ENCODE results near the gene ARID1B.

The ARID1B gene

GRCh38 chr6:157213426-157213825 is 436.2 kb downstream of the ARID1B start:
- no peak for DNase-seq (ENCODE audit: low spot score)

- DNase-seq (ENCODE audit: low spot score), result no peak
Observed at GRCh38 chr6:157213907-157214565, 436.9 kb downstream of the ARID1B start.

GRCh38 chr6:157215717-157216116 is 438.5 kb downstream of the ARID1B start:
- no peak for DNase-seq (ENCODE audit: low spot score)

GRCh38 chr6:157216570-157216969 is 439.4 kb downstream of the ARID1B start:
- DNase-seq (ENCODE audit: low spot score), result no peak

- DNase-seq (ENCODE audit: low spot score), result no peak
Observed at GRCh38 chr6:157217198-157217893, 440.2 kb downstream of the ARID1B start.

- no peak for DNase-seq (ENCODE audit: low spot score)
Observed at GRCh38 chr6:157217894-157218370, 440.8 kb downstream of the ARID1B start.

GRCh38 chr6:157218371-157219198 is 441.4 kb downstream of the ARID1B start:
- DNase-seq (ENCODE audit: low spot score), result no peak

- no peak for DNase-seq (ENCODE audit: low spot score)
Observed at GRCh38 chr6:157219201-157220200, 442.3 kb downstream of the ARID1B start.

GRCh38 chr6:157220485-157220884 is 443.3 kb downstream of the ARID1B start:
- no peak for DNase-seq (ENCODE audit: low spot score)

GRCh38 chr6:157221049-157221816 is 444.1 kb downstream of the ARID1B start:
- DNase-seq (ENCODE audit: low spot score), result peak; percentile 81

GRCh38 chr6:157221817-157222175 is 444.6 kb downstream of the ARID1B start:
- DNase-seq (ENCODE audit: low spot score), result no peak

GRCh38 chr6:157222201-157222981 is 445.2 kb downstream of the ARID1B start:
- DNase-seq (ENCODE audit: low spot score), result no peak

GRCh38 chr6:157223021-157223430 is 445.8 kb downstream of the ARID1B start:
- no peak for DNase-seq (ENCODE audit: low spot score)

- no peak for DNase-seq (ENCODE audit: low spot score)
Observed at GRCh38 chr6:157223511-157223910, 446.3 kb downstream of the ARID1B start.

GRCh38 chr6:157224178-157224950 is 447.2 kb downstream of the ARID1B start:
- DNase-seq (ENCODE audit: low spot score), result no peak

GRCh38 chr6:157224951-157225574 is 447.9 kb downstream of the ARID1B start:
- DNase-seq (ENCODE audit: low spot score), result no peak

GRCh38 chr6:157225575-157225995 is 448.4 kb downstream of the ARID1B start:
- no peak for DNase-seq (ENCODE audit: low spot score)

GRCh38 chr6:157226026-157226625 is 448.9 kb downstream of the ARID1B start:
- no peak for DNase-seq (ENCODE audit: low spot score)
